Measurements from ENCODE around the gene FTSJ3. TPM values are rescaled to one million over a fixed set of nuclear protein-coding genes. Genes with fewer than 3 reads are reported as not detected.
A peak's percentile ranks its signal among the peaks of the same experiment; 100 is the strongest.

Gene FTSJ3
- total RNA-seq, 3 donors from 2014 or later: 26.9 to 48.2 (median 29.4) TPM

GRCh38 chr17:63792055-63792729 lies 35.3 kb downstream of the FTSJ3 start:
- ATAC-seq (no peak), DNase-seq (no peak)
- Histone ChIP-seq H3K4me3 (no peak overlapping the region), H3K4me1 (ENCODE audit: low read depth) (no peaks in the 10 kb centered on the region), H3K9me3 (no peaks in the 10 kb centered on the region), H3K36me3 (ENCODE audit: low read depth) (peaks cover 5% of the 10 kb centered on the region)
- TF ChIP-seq CTCF (IDR thresholded peaks at IDR 0.05): no peak
- intact Hi-C loops (cut with DNase I, micrococcal nuclease): no loop called here

GRCh38 chr17:63790057-63790456 lies 37.4 kb downstream of the FTSJ3 start:
- DNase-seq: no peak
- no peaks in the 10 kb centered on the region for H3K9me3 ChIP-seq
- no peak for ATAC-seq
- H3K4me3 ChIP-seq: no peak overlapping the region
- intact Hi-C loops (cut with DNase I, micrococcal nuclease): no loop called here
- H3K36me3 ChIP-seq (ENCODE audit: low read depth): peaks cover 5% of the 10 kb centered on the region
- no peaks in the 10 kb centered on the region for H3K4me1 ChIP-seq (ENCODE audit: low read depth)
- no peak for TF ChIP-seq CTCF (IDR thresholded peaks at IDR 0.05)

- no peak for TF ChIP-seq CTCF (IDR thresholded peaks at IDR 0.05)
- H3K4me3 ChIP-seq: no peak overlapping the region
- DNase-seq (no peak), ATAC-seq (peak; percentile 31)
- no peaks in the 10 kb centered on the region for H3K4me1 ChIP-seq (ENCODE audit: low read depth)
- H3K36me3 ChIP-seq (ENCODE audit: low read depth): peaks cover 5% of the 10 kb centered on the region
- no peaks in the 10 kb centered on the region for H3K9me3 ChIP-seq
- intact Hi-C loops (cut with DNase I, micrococcal nuclease): no loop called here
These were observed 40.3 kb downstream of the FTSJ3 start for GRCh38 chr17:63786971-63787711.

GRCh38 chr17:63786117-63786516 lies 41.3 kb downstream of the FTSJ3 start:
- Histone ChIP-seq H3K4me1 (ENCODE audit: low read depth) (no peaks in the 10 kb centered on the region), H3K9me3 (no peaks in the 10 kb centered on the region), H3K4me3 (no peak overlapping the region), H3K36me3 (ENCODE audit: low read depth) (peaks cover 5% of the 10 kb centered on the region)
- TF ChIP-seq CTCF (IDR thresholded peaks at IDR 0.05): no peak
- ATAC-seq: no peak
- no peak for DNase-seq
- intact Hi-C loops (cut with DNase I, micrococcal nuclease): no loop called here

GRCh38 chr17:63785556-63785955 lies 41.9 kb downstream of the FTSJ3 start:
- no peak for DNase-seq
- no peak for ATAC-seq

More at GRCh38 chr17:63785556-63785955, 41.9 kb downstream of the FTSJ3 start:
- Histone ChIP-seq H3K9me3 (no peaks in the 10 kb centered on the region), H3K36me3 (ENCODE audit: low read depth) (peaks cover 5% of the 10 kb centered on the region), H3K4me3 (no peak overlapping the region), H3K4me1 (ENCODE audit: low read depth) (no peaks in the 10 kb centered on the region)
- intact Hi-C loops (cut with DNase I, micrococcal nuclease): no loop called here
- no peak for TF ChIP-seq CTCF (IDR thresholded peaks at IDR 0.05)

Measured in mucosa of descending colon (tissue), 3 donors.